Endothelial cell of umbilical vein (primary cell): ENCODE data around the gene DGKB. TPM values are rescaled to one million over a fixed set of nuclear protein-coding genes. Genes with fewer than 3 reads are reported as not detected.

Source experiments
- BruUV-seq: library from RNA; stranded (reverse); fragments of 400-500 nt; replicated peaks from 2 replicates; lab custom pipeline; 2021; lab: Mats Ljungman, UMichigan
- CTCF ChIA-PET: fragments of 300-600, 350-600 bp; sonication (Branson Sonifier 250); formaldehyde crosslinking; loops from one replicate; lab custom pipeline; 2021; ENCODE audit warnings: antibody characterized with exemption, inconsistent platforms; lab: Charles Lee
- POLR2A ChIA-PET: fragments of 300-600, 350-600 bp; sonication (Branson Sonifier 250); formaldehyde crosslinking; loops from one replicate; lab custom pipeline; 2021; ENCODE audit warnings: antibody characterized with exemption, inconsistent platforms; lab: Charles Lee
- DNase-seq: peaks from one replicate; pipeline ENCODE4 v3.0.0-alpha.2; 2011; ENCODE audit warnings: low read depth, low spot score
- FAIRE-seq: peaks from 2 replicates; lab custom pipeline; 2011; peaks lifted over from hg19 to GRCh38; lab: Jason Lieb, UNC
- H2AFZ ChIP-seq: 2 replicates; pipeline ENCODE4 v1.6.0; 2012; ENCODE audit warnings: low read depth, low read length, control low read depth, inconsistent platforms
- H3K27ac ChIP-seq: 2 replicates; pipeline ENCODE4 v1.5.1; 2011; ENCODE audit warnings: low read depth, mild to moderate bottlenecking, control low read depth, low read length, moderate library complexity; ENCODE audit not compliant: insufficient read depth
- H3K27me3 ChIP-seq, 2 experiments: 2 replicates each; pipeline versions ENCODE4 v1.6.0 to v1.6.1; 2011; ENCODE audit warnings: low read length in 2 of 2, mixed read lengths in 1 of 2; ENCODE audit not compliant: control insufficient read depth in 2 of 2, insufficient read depth in 2 of 2
- H3K36me3 ChIP-seq, 2 experiments: 2 replicates in 1 of 2; 3 replicates in 1 of 2; pipeline ENCODE4 v1.5.1; 2011; ENCODE audit warnings: low read length in 2 of 2, mild to moderate bottlenecking in 1 of 2, moderate library complexity in 1 of 2; ENCODE audit not compliant: control insufficient read depth in 2 of 2, insufficient read depth in 2 of 2; ENCODE audit errors: extremely low read depth in 1 of 2
- H3K4me1 ChIP-seq: 3 replicates; pipeline ENCODE4 v1.5.1; 2011; ENCODE audit warnings: mild to moderate bottlenecking, low read length; ENCODE audit not compliant: control insufficient read depth, insufficient read depth; ENCODE audit errors: extremely low read depth
- H3K4me2 ChIP-seq: 2 replicates; pipeline ENCODE4 v1.6.1; 2011; ENCODE audit warnings: low read length, control low read depth, mixed read lengths; ENCODE audit not compliant: insufficient read depth
- H3K4me3 ChIP-seq, 3 experiments: fragments of 200-600 bp in 1 of 3; sonication (generic), shearing (Covaris generic) in 1 of 3; replicated peaks in 1 of 3; 2 replicates each; pipeline ENCODE4 v1.5.1; 2011 to 2016; ENCODE audit warnings: control low read depth in 3 of 3, low read length in 3 of 3, mild to moderate bottlenecking in 2 of 3, inconsistent platforms in 1 of 3, low read depth in 1 of 3, moderate library complexity in 1 of 3; ENCODE audit not compliant: insufficient read depth in 1 of 3
- H3K79me2 ChIP-seq: 2 replicates; pipeline ENCODE4 v1.6.0; 2012; ENCODE audit warnings: low read length, inconsistent platforms; ENCODE audit not compliant: control insufficient read depth, insufficient read depth
- H3K9ac ChIP-seq: replicated peaks from 2 replicates; pipeline ENCODE3; 2011; ENCODE audit warnings: low read length, control low read depth; ENCODE audit not compliant: insufficient read depth; ENCODE audit errors: extremely low read depth
- H3K9me1 ChIP-seq: replicated peaks from 3 replicates; pipeline ENCODE4 v1.6.0; 2011; ENCODE audit warnings: mild to moderate bottlenecking, low read length; ENCODE audit not compliant: control insufficient read depth, insufficient read depth; ENCODE audit errors: extremely low read depth
- H3K9me3 ChIP-seq: replicated peaks from 2 replicates; pipeline ENCODE4 v1.5.1; 2012; ENCODE audit warnings: low read length, inconsistent platforms; ENCODE audit not compliant: control insufficient read depth, insufficient read depth
- H4K20me1 ChIP-seq: replicated peaks from 2 replicates; pipeline ENCODE3; 2011; ENCODE audit warnings: mild to moderate bottlenecking, low read length; ENCODE audit not compliant: control insufficient read depth, insufficient read depth; ENCODE audit errors: extremely low read depth
- CTCF ChIP-seq, 2 donors: IDR thresholded peaks; 1 replicate in 1 of 2; 2 replicates in 1 of 2; pipeline ENCODE4 v1.5.1; 2011; ENCODE audit warnings: low read length in 2 of 2, mild to moderate bottlenecking in 2 of 2, moderate library complexity in 2 of 2, control low read depth in 1 of 2, inconsistent platforms in 1 of 2, low read depth in 1 of 2; ENCODE audit not compliant: insufficient read depth in 1 of 2; ENCODE audit errors: extremely low read depth in 1 of 2
- EZH2 ChIP-seq: IDR thresholded peaks from 2 replicates; pipeline ENCODE4 v1.6.1; 2012; ENCODE audit warnings: borderline replicate concordance, low read depth, mild to moderate bottlenecking, moderate library complexity, low read length, inconsistent platforms; ENCODE audit not compliant: severe bottlenecking
- FOS ChIP-seq: IDR thresholded peaks from 2 replicates; pipeline ENCODE4 v1.6.1; 2011; ENCODE audit warnings: mild to moderate bottlenecking, low read length, moderate library complexity, borderline replicate concordance; ENCODE audit not compliant: insufficient read depth
- GATA2 ChIP-seq: IDR thresholded peaks from 2 replicates; pipeline ENCODE4 v1.7.0; 2011; ENCODE audit warnings: low read depth, mild to moderate bottlenecking, moderate library complexity, mixed read lengths, low read length; ENCODE audit not compliant: insufficient read length, insufficient read depth
- JUN ChIP-seq: IDR thresholded peaks from 2 replicates; pipeline ENCODE4 v1.6.1; 2011; ENCODE audit warnings: borderline replicate concordance, low read depth; ENCODE audit not compliant: insufficient read length, insufficient read depth
- MYC ChIP-seq: IDR thresholded peaks from one replicate; pipeline ENCODE4 v1.6.1; 2011; ENCODE audit warnings: mild to moderate bottlenecking, low read depth, low read length
- POLR2A ChIP-seq: IDR thresholded peaks from 2 replicates; pipeline ENCODE4 v1.6.1; 2012; ENCODE audit warnings: low read depth, mild to moderate bottlenecking, control low read depth, low read length
- POLR2AphosphoS5 ChIP-seq: IDR thresholded peaks from 2 replicates; pipeline ENCODE4 v1.6.1; 2012; ENCODE audit warnings: low read depth, mild to moderate bottlenecking, control low read depth, low read length, moderate library complexity; ENCODE audit not compliant: insufficient read depth
- dilution Hi-C: fragments of 300-500 bp; cut with MboI; formaldehyde crosslinking; loops from one replicate; pipeline ENCODE4 v1.15.0; 2019; ENCODE audit warnings: low sequenced_read_pairs; ENCODE audit not compliant: extremely low pct_ligation_motif_present
- intact Hi-C: fragments of 100-400 bp; cut with micrococcal nuclease; formaldehyde crosslinking; loops from one replicate; pipeline ENCODE4 v1.10.0; 2022
- polyA plus RNA-seq, 4 experiments: library from polyadenylated mRNA; depleted of rRNA in 3 of 4; stranded (reverse) in 3 of 4; unstranded in 1 of 4; fragments of >200 nt; gene quantifications; 2 replicates each; pipeline versions ENCODE4 v1.2.1 to v1.2.3, GENCODE V29; 2011 to 2012; ENCODE audit warnings: missing spikeins in 1 of 4
- total RNA-seq: library from RNA; stranded (reverse); gene quantifications from 2 replicates; pipeline ENCODE4 v1.2.3, GENCODE V29; 2021
- TF ChIP-seq, protein P1 (sequence below): IDR thresholded peaks from 2 replicates; pipeline ENCODE4 v1.6.1; 2011; ENCODE audit not compliant: insufficient read depth, insufficient read length

Gene DGKB
- total and polyA plus RNA-seq, 2 donors (not counting 3 experiments of a cell fraction or from before 2014, with no cell fraction given) = not detected

DNA sequence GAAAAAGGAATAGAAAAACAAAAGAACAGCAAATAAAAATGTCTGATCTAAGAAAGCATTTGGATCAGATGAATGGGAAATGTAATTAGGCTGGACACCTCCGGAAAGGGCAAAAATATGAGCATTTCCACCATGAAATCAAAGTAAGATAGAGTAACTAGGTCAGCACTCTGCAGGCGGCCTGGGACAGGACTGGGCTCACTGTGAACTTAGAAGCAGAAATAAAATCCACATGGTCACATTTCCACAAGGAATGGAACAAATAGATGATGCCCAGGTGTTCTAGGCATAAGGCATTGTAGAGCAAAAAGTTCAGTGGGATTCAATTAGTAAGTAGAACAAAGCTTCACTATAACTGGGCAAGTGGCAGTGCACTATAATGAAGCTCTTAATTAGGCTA lies 703.2 kb downstream of the DGKB start:
- no peaks in the 10 kb centered on the region for H4K20me1 ChIP-seq
- POLR2A ChIA-PET = no interaction called here
- H3K4me2 ChIP-seq = no peak overlapping the region
- DNase-seq = no peak
- no peak overlapping the region for H3K4me3 ChIP-seq
- BruUV-seq = no TSS peak
- H3K9me3 ChIP-seq = no peaks in the 10 kb centered on the region
- no peaks in the 10 kb centered on the region for H3K9me1 ChIP-seq
- CTCF ChIA-PET = no interaction called here
- no peak overlapping the region for H3K27ac ChIP-seq
- H2AFZ ChIP-seq = no peak overlapping the region
- no peak for FAIRE-seq
- no peaks in the 10 kb centered on the region for H3K79me2 ChIP-seq
- dilution Hi-C loops = no loop called here
- TF ChIP-seq CTCF (IDR thresholded peaks at IDR 0.05; ENCODE audit: extremely low read depth in 1 of 2, insufficient read depth in 1 of 2, low read depth in 1 of 2, low read length in 2 of 2) (no peak), GATA2 (no peak), POLR2A (no peak), MYC (no peak), EZH2 (no peak), POLR2AphosphoS5 (no peak), FOS (no peak), JUN (no peak)
- TF ChIP-seq, protein P1, sequence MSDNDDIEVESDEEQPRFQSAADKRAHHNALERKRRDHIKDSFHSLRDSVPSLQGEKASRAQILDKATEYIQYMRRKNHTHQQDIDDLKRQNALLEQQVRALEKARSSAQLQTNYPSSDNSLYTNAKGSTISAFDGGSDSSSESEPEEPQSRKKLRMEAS = no peak
- no peak overlapping the region for H3K9ac ChIP-seq
- no peaks in the 10 kb centered on the region for H3K27me3 ChIP-seq
- intact Hi-C loops = no loop called here
- no peaks in the 10 kb centered on the region for H3K4me1 ChIP-seq
- H3K36me3 ChIP-seq = no peaks in the 10 kb centered on the region
